Right lobe of liver (tissue), 6 donors: ENCODE data around the gene IRF2BP2. TPM values are rescaled to one million over a fixed set of nuclear protein-coding genes. Genes with fewer than 3 reads are reported as not detected.
A peak's percentile ranks its signal among the peaks of the same experiment; 100 is the strongest.

Experiments used
- ATAC-seq, 4 donors: fragments of 200-7000 bp; cut with Tn5 transposase; one replicate each; pipeline ENCODE4 v1.9.1; 2020; ENCODE audit warnings: mild to moderate bottlenecking in 4 of 4, moderate library complexity in 4 of 4
- DNase-seq, 3 donors: peaks; one replicate each; pipeline ENCODE4 v3.0.0-alpha.2; 2020
- H3K27ac ChIP-seq, 3 donors: fragments of 200-600 bp; one replicate each; pipeline ENCODE4 v1.8.0; 2022
- H3K27me3 ChIP-seq, 2 donors: fragments of 200-600 bp; one replicate each; pipeline ENCODE4 v1.8.0; 2022
- H3K36me3 ChIP-seq, 4 donors: fragments of 200-600 bp; sonication (generic) in 1 of 4; one replicate each; pipeline versions ENCODE4 v1.5.1 to v1.8.0; 2017 to 2022; ENCODE audit warnings: control low read depth in 1 of 4
- H3K4me1 ChIP-seq, 4 donors: fragments of 200-600 bp; sonication (generic) in 1 of 4; one replicate each; pipeline versions ENCODE4 v1.5.1 to v1.8.0; 2017 to 2022; ENCODE audit warnings: control low read depth in 1 of 4
- H3K4me3 ChIP-seq, 3 donors: fragments of 200-600 bp; one replicate each; pipeline ENCODE4 v1.8.0; 2022
- H3K9me3 ChIP-seq, 4 donors: fragments of 200-600 bp; sonication (generic) in 1 of 4; one replicate each; pipeline versions ENCODE4 v1.5.1 to v1.8.0; 2017 to 2022; ENCODE audit warnings: control low read depth in 1 of 4
- POLR2A ChIP-seq: fragments of 450-650 bp; IDR thresholded peaks from one replicate; pipeline ENCODE4 v1.6.1; 2017; ENCODE audit warnings: antibody characterized with exemption, mild to moderate bottlenecking
- WGBS: methylation state at CpG from one replicate; pipeline ENCODE4 v1.1.6; 2018; ENCODE audit warnings: low coverage, low lambda C conversion rate; ENCODE audit not compliant: insufficient coverage; ENCODE audit errors: missing lambda C conversion rate; 5-methylcytosine and 5-hydroxymethylcytosine counted together
- intact Hi-C, 2 donors: fragments of 100-400 bp; cut with DNase I; formaldehyde crosslinking; loops; one replicate each; pipeline versions ENCODE4 v1.11.2 to v1.14.1; 2022
- total RNA-seq, 6 experiments: library from RNA; depleted of rRNA in 2 of 6; stranded (reverse); fragments of >200 nt in 2 of 6; fragmentation: NEBNext Ultra II Directional in 3 of 6; extraction: Animal tissue kit (Norgen Biotek cat#: 25700) in 3 of 6; gene quantifications; one replicate each; pipeline versions ENCODE4 v1.1.0 to v1.2.4, GENCODE V29; 2016 to 2023
- TF ChIP-seq, protein P1 (sequence below), 4 donors: fragments of 200-600 bp in 3 of 4; fragments of 450-650 bp in 1 of 4; IDR thresholded peaks; one replicate each; pipeline versions ENCODE4 v1.5.1 to v1.8.0; 2016 to 2022; ENCODE audit warnings: antibody characterized with exemption in 4 of 4, mild to moderate bottlenecking in 2 of 4
- donor health status: DM: no; HTN: yes; CAD: no.
- donor health status: DM: no; HTN: no; CAD: no.
- donor health status: DM: no; HTN: no; CAD: no.
- donor health status: DM: no; HTN: yes; CAD: no.
- donor health status: DM: no; HTN: yes; CAD: no.

IRF2BP2 gene
- total RNA-seq, 6 experiments from 2014 or later = 35.3 to 93.2 (median 56.8) TPM

DNA sequence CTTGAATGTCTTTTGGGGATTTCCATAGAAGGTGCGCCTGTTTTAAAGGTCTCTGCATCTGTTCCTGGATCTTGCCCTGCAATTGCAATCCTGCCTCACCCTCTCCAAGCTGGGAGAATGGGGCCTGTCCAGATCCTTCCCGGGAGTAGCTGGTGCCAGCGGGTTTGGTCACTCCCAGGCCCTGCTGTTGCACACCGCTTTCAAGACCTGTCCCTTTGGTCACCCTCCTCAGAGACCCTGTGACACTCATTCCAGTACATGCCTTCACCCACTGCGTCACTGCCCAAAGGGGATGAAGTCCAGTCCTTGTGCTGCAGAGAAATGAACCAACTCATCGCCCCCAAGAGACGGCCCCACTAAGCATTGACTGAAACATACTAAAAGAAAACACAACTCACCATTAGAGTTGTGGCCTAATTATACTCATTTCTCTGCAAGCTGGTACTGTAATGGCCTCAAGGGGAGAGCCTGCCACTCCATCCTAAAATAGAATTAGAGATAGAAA is 1.9 kb upstream of the IRF2BP2 start:
- WGBS = 29% methylated on average over 6 of the region's 7 CpGs
- intact Hi-C loops = loop anchor here (5.0 to 10.0 kb wide), 5 partner anchors 103 to 463 kb away; no protein-coding TSS in a partner anchor
- H3K27me3 ChIP-seq = no peaks in the 10 kb centered on the region
- peaks cover 0 to 41% (median 20%) of the 10 kb centered on the region in 4 donors for H3K4me1 ChIP-seq
- DNase-seq = peak; percentile 72 to 80 (median 78)
- H3K27ac ChIP-seq = peak overlapping the region; percentile 96 to 100 (median 98)
- peaks cover 0 to 8% (median 7%) of the 10 kb centered on the region in 4 donors for H3K36me3 ChIP-seq
- peak overlapping the region in 2 of 3 donors; percentile 9 to 36 for H3K4me3 ChIP-seq
- ATAC-seq = peak; percentile 2 to 31 (median 9)
- TF ChIP-seq, protein P1, sequence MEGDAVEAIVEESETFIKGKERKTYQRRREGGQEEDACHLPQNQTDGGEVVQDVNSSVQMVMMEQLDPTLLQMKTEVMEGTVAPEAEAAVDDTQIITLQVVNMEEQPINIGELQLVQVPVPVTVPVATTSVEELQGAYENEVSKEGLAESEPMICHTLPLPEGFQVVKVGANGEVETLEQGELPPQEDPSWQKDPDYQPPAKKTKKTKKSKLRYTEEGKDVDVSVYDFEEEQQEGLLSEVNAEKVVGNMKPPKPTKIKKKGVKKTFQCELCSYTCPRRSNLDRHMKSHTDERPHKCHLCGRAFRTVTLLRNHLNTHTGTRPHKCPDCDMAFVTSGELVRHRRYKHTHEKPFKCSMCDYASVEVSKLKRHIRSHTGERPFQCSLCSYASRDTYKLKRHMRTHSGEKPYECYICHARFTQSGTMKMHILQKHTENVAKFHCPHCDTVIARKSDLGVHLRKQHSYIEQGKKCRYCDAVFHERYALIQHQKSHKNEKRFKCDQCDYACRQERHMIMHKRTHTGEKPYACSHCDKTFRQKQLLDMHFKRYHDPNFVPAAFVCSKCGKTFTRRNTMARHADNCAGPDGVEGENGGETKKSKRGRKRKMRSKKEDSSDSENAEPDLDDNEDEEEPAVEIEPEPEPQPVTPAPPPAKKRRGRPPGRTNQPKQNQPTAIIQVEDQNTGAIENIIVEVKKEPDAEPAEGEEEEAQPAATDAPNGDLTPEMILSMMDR (IDR thresholded peaks at IDR 0.05) = no peak
- no peak for TF ChIP-seq POLR2A
- no peaks in the 10 kb centered on the region for H3K9me3 ChIP-seq

DNA sequence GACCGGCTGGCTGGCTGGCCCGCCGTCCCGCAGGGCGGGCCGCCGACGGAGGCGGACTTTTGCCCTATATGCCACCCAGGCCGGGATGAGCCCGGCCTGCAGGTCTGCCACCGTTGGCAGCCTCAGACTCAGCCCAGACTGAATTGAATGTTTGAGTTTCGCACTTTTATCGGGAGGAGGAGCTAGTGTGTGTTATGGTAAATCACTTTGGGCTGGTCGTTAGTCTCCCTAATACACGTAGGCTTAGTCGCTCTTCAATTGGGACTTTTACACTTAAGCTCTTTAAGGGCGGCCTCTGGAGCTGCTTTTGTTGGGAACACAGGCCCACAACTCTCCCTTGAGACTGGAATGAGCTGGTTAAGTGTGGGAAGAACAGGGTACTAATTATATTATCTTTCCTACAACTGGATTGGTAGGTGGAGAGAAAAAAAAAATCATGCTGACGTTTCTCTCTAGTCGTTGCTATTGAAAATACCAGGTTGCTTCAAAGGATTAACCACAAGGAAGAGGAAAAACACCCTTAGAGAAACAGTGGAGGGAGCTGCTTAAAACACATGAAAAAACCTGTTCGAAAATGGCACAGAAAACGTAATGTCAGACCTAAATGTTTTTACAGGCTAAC is 1.4 kb upstream of the IRF2BP2 start:
- peak overlapping the region; percentile 96 to 100 (median 98) for H3K27ac ChIP-seq
- no peaks in the 10 kb centered on the region for H3K27me3 ChIP-seq
- TF ChIP-seq, protein P1 (IDR thresholded peaks at IDR 0.05) = no peak
- TF ChIP-seq POLR2A = peak; percentile 41
- peaks cover 0 to 13% (median 10%) of the 10 kb centered on the region in 4 donors for H3K36me3 ChIP-seq
- peaks cover 0 to 35% (median 17%) of the 10 kb centered on the region in 4 donors for H3K4me1 ChIP-seq
- no peaks in the 10 kb centered on the region for H3K9me3 ChIP-seq
- ATAC-seq (peak; percentile 28 to 62 (median 44)), DNase-seq (no peak)
- intact Hi-C loops = loop anchor here (5.0 to 10.0 kb wide), 5 partner anchors 103 to 463 kb away; no protein-coding TSS in a partner anchor
- peak overlapping the region in 2 of 3 donors; percentile 51 to 52 for H3K4me3 ChIP-seq
- WGBS = 3% methylated on average over 11 of the region's 22 CpGs

DNA sequence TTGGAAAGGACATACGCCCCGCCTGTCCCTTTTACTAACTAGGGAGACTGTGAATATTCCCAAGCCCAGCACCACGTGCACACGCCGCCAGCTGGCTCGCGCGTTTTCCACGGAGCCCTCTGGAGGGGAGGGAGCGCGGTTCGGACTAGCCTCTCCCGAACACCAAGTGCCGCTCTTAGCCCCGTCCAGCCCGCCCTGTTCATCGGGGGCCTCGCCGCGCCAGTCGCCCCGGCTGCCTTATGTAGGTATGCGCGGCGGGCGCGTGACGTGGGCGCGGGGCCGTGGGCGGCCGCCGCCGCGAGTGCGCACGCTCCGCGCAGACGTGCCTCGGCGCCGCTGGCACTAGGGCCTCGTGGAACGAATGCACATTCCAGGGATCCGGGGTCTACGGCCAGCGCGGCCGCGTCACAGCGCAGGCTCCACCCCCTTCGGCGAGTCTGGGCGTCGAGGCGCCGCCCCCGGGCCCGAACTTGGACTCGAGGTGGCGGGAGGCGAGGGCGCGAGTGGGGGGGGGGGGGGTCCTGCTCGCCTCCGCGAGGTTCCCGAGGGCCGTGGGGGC is 767 bp upstream of the IRF2BP2 start:
- Histone ChIP-seq H3K36me3 (peaks cover 0 to 15% (median 10%) of the 10 kb centered on the region in 4 donors), H3K4me1 (peaks cover 0 to 33% (median 16%) of the 10 kb centered on the region in 4 donors), H3K9me3 (no peaks in the 10 kb centered on the region), H3K27me3 (no peaks in the 10 kb centered on the region), H3K27ac (peak overlapping the region; percentile 96 to 100 (median 98)), H3K4me3 (peak overlapping the region; percentile 30 to 52 (median 51))
- intact Hi-C loops = loop anchor here (5.0 to 10.0 kb wide), 5 partner anchors 104 to 464 kb away; no protein-coding TSS in a partner anchor
- ATAC-seq = peak; percentile 46 to 76 (median 63)
- peak; percentile 98 for DNase-seq
- TF ChIP-seq, protein P1 (IDR thresholded peaks at IDR 0.05) = peak in 1 of 4 donors; percentile 17
- peak; percentile 100 for TF ChIP-seq POLR2A
- WGBS = 1% methylated on average over 17 of the region's 71 CpGs

DNA sequence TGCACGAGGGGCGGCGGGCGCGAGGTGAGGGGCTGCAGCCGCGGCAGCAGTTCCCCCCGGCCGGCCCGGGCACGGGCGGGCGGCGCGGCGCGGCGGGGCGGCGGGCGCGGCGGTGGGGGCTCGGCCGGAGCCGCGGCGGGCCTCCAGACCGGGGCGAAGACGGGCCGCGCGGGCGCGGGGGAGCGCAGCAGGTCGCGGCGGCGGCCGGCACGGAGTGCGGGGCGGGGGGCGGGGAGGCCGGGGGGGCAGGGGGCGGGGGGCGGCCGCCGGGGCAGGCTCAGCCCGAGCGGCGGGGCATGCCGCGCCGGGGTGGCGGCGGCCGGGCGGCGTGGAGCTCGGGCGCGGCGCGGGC is 311 bp downstream of the IRF2BP2 start:
- WGBS = no CpG with 5 or more reads among the region's 67 CpGs
- intact Hi-C loops = loop anchor here (5.0 to 10.0 kb wide), 6 partner anchors 105 to 465 kb away; no protein-coding TSS in a partner anchor

More for the DNA sequence above, 311 bp downstream of the IRF2BP2 start:
- no peak for ATAC-seq
- Histone ChIP-seq H3K27ac (peak overlapping the region; percentile 96 to 100 (median 98)), H3K27me3 (no peaks in the 10 kb centered on the region), H3K4me3 (peak overlapping the region in 2 of 3 donors; percentile 52 to 73), H3K4me1 (peaks cover 0 to 32% (median 16%) of the 10 kb centered on the region in 4 donors), H3K36me3 (peaks cover 0 to 15% (median 10%) of the 10 kb centered on the region in 4 donors), H3K9me3 (no peaks in the 10 kb centered on the region)
- no peak for DNase-seq
- no peak for TF ChIP-seq POLR2A
- TF ChIP-seq, protein P1 (IDR thresholded peaks at IDR 0.05) = no peak
